Activated CD8-positive, alpha-beta memory T cell treated with anti-CD3 and anti-CD28 coated beads for 24 hours (primary cell): ENCODE data around the gene SUPT3H.
A peak's percentile ranks its signal among the peaks of the same experiment; 100 is the strongest.

Experiments
- DNase-seq: peaks from one replicate; pipeline ENCODE4 v3.0.0-alpha.2; 2020

The SUPT3H gene

DNA sequence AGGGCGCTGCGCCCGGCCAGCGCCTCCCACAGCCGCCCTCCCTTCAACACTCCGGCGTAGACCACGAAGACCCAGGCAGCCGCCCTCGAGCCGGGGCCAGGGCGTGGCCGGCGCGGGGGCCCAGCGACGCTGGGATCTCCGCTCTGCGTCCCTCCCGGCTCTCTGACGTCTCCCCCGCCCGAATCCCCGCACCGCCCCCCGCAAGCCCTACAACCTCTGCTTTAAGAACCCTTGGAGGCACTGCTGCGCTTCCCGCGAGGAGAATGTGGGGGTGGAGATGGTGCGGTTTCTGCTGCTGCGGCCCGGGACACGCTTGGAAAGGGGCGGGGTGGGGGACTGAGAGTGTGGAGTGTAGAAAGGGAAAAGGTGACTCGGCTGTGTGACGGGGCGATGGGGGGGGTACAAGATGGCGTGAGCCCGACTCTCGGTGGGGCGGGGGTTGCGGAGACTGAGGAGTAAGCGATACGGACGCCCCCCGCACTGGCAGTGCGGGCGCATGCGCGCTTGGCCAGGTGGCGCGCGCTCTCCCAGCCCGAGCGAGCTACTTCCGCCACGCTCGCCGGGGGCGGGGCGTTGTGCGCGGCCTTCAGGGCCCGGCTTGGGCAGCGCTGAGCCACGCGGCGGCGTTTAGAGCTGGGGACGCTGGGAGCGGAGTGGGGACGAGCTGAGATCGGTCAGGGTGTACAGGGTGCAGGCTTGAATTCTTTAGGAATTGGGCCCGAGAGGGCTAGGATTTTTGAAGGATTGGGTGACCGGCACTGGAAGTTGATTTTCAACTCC is at the start of gene SUPT3H:
Gene SUPT3H (minus strand): TSS at position 381 of the 780 bp plus-strand sequence.
- peak; percentile 97 for DNase-seq

- DNase-seq, result no peak
Measured at GRCh38 chr6:45426251-45426650, 48.5 kb upstream of the SUPT3H start.

GRCh38 chr6:45424451-45424861 is 46.7 kb upstream of the SUPT3H start:
- DNase-seq, result no peak

- peak; percentile 74 for DNase-seq
Measured at GRCh38 chr6:45423824-45424450, 46.2 kb upstream of the SUPT3H start.

- peak; percentile 85 for DNase-seq
Measured at GRCh38 chr6:45423111-45423823, 45.5 kb upstream of the SUPT3H start.

GRCh38 chr6:45422503-45423110 is 44.9 kb upstream of the SUPT3H start:
- DNase-seq, result peak; percentile 86

DNA sequence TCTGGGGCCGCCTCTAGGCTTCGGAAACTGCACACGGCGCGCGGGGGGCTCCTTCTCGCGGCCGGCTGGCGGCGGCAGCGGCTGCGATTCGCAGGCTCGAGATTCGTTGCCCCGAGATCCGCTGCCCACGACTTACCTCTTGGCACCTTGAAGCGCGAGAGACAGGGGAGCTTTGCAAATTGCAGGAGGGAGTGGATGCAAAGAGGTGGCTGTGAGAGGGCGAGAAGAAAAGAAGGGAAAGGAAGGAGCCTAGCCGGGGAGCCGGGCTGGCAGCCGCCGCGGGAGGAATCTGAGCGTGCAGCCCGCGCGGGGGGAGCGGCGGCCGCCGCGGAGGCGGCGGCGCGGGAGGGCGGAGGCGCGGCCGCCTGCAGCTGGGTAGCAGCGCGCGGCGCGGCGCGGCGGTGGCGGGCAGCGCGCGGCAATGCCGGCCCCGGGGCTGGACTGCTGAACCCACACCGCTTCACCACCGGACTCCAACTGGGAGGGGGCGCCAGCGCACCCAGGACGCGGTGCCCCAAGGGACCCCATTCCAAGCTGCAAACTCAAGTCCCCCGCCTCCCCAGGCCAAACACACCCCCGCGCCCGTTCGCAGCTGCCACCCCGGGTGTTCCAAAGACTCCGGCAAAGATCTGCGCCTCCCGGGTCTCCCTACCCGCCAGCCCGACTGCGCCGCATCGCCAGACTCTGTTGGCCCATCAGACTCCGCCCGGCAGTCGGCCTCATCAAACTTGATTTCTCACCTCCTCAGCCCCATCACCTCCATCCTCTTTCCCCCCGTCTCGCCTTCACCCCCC is 44.2 kb upstream of the SUPT3H start:
- DNase-seq, result peak; percentile 84

DNA sequence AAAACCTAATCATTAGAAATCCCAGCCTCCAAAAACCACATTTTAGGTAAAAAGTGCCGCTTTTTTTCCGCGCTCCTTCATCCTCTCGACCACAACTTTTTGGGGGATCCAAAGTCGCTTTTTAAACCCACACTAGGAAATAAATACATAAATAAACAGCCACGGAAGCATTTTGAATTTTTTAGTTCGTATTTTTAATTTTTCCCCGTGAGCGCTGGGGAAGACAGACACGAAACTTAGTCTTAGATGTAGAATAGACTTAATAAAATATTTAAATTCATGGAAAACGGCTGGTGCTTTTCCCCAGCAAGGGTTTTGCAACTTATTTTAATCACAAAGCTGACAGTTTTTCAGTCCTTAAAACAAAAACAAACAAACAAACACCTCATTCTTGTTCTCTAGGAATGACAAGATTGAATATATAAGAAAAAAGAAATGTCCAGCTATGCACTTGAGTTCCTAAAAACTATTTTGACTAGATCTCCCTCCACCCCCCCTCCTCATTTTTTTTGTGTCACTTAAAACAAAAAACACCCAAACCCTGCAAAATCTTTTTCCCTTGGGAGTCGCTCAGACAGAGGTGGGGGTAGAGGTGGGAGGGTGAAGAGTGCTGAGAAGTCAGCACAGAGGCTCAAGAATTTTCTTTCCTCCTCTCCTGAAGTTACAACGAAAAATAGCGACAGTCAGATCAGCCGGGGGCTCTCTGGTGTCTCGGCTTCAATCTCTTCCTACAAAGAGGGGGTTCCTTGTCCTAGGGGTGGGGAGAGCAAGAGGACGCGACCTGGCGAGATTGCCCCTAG is 43.4 kb upstream of the SUPT3H start:
- no peak for DNase-seq

DNA sequence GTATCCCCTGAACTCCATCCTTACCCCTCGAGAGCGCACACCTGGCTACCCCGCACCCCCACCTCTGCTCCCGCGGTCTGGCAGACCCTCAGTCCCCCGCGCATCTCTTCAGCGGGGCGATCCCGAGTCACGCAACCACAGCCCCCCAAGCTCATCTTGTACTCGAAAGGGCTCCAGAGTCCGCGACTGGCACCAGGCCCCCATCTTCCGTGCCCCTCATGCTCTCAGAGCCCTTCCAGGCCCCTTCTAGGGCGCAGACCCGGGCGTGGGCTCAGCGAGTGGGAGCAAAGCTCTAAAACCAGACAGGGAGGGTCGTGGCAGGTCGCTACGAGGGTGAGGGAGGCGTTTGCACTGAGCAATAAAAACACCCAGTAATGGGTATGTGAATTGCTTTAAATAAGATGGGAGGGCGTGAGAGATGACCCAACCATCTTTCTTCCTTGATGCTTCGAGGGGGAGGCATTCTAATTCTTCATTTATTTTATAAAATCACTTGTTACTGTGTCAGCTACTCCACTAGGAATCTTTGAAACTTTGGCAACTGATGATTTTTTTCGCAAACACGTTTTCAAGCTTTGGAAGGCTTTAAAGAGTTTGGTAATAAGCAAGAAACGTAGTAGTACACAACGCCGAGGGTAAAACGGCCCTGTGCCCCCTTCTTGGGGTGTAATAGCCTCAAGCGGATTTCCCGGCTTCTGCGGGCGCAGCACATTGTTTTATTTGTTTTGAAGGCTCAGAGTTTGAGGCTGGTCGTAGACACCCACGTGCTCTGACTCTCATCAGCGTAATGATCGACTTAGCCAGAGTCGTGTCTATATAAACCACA is 42.6 kb upstream of the SUPT3H start:
- DNase-seq, result peak; percentile 80

GRCh38 chr6:45419571-45420082 is 41.9 kb upstream of the SUPT3H start:
- peak; percentile 87 for DNase-seq

DNA sequence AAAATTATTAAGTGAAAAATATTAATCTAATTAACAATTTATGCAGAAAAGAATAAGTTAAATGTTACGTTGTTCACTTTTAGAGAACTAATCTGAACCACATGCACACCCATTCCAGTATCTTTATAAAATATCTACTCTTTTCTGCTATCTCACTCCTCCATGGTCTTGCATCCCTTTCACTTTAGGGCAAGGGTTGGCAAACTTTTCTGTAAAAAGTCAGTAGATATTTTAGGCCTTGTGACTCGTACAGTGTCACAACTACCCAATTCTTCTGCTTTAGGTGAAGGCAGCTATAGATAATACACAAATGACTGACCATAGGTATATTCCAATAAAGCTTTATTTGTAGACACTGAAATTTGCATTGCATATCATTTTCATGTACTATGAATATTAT is 39.7 kb upstream of the SUPT3H start:
- DNase-seq, result no peak

DNA sequence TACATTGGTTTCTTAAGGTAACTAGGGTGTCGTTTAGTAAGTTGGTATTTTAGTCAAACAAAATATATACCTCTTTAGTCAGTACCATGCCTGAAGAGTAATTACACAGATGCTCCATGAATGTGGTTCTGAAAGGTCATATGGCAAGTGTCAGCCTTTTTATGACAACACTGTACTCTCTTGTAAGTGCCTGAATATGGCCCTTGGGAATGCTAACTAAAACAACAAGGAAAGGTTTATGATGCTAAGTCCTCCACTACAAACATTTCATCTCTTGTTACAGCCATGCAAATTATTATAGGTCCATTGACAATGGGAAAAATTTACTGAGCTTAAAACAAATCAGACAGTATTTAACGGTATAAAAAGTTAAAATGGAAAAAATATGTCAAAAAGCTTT is 39.0 kb upstream of the SUPT3H start:
- no peak for DNase-seq

GRCh38 chr6:45415788-45416518 is 38.2 kb upstream of the SUPT3H start:
- no peak for DNase-seq

- DNase-seq, result no peak
Measured at GRCh38 chr6:45415315-45415714, 37.6 kb upstream of the SUPT3H start.

DNA sequence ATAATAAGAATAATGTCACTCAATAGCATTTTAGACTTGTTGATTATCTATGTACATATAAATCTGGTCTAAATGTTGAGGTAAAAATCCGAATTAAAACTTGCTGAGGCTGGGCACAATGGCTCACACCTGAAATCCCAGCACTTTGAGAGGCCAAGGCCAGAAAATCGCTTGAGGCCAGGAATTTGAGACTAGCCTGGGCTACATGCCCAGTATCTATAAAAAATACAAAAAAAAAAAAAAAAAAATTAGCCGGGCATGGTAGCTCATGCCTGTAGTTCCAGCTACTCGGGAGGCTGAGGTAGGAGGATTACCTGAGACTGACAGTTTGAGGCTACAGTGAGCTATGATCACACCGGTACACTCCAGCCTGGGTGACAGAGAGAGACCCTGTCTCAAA is 34.2 kb upstream of the SUPT3H start:
- DNase-seq, result no peak

DNA sequence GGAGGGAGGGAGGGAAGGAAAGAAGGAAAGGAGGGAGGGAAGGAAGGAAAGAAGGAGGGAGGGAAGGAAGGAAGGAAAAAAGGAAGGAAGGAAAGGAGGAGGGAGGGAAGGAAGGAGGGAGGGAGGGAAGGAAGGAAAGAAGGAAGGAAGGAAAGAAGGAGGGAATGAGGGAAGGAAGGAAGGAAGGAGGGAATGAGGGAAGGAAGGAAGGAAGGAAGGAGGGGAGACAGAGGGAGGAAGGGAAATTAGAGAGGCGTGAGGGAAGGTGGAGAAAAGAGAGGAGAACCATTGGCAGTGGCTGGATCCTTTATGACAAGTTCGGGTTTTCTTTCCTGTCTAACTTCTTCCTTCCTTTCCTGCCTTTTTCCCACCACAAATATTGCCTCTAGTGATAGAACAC is 22.3 kb upstream of the SUPT3H start:
- no peak for DNase-seq

- DNase-seq, result no peak
Measured at GRCh38 chr6:45398075-45398813, 20.5 kb upstream of the SUPT3H start.

- DNase-seq, result no peak
Measured at GRCh38 chr6:45394586-45395095, 16.9 kb upstream of the SUPT3H start.

DNA sequence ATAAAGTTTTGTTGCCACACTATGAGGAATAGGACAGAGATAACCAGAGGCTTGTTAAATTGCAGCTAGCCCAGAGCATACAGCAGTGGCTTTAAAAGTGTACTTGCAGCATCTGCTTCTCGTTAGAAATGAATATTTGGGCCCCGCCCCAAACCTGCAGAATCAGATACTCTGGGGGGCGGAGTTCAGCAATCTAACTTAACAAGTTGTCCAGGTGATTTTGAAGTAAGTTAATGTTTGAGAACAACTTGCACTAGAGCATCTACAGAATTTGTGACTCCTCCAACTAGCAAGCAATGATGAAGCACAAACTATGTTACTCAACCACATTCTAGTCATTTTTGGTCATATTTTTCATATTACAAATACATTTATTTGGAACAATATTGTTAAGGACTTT is 10.6 kb upstream of the SUPT3H start:
- DNase-seq, result no peak
